NCI-H748 (cell line): ENCODE results near the gene SYNE4.
"Not testable (repeated sequence)": the region's sequence is repeated elsewhere in the genome, so short reads cannot be mapped to it uniquely, and the experiment has no call there.

Experiments
- DNase-seq: peaks from one replicate; lab custom pipeline; 2025; ENCODE audit not compliant: unreplicated experiment; lab: John Stamatoyannopoulos, UW

SYNE4 gene

DNA sequence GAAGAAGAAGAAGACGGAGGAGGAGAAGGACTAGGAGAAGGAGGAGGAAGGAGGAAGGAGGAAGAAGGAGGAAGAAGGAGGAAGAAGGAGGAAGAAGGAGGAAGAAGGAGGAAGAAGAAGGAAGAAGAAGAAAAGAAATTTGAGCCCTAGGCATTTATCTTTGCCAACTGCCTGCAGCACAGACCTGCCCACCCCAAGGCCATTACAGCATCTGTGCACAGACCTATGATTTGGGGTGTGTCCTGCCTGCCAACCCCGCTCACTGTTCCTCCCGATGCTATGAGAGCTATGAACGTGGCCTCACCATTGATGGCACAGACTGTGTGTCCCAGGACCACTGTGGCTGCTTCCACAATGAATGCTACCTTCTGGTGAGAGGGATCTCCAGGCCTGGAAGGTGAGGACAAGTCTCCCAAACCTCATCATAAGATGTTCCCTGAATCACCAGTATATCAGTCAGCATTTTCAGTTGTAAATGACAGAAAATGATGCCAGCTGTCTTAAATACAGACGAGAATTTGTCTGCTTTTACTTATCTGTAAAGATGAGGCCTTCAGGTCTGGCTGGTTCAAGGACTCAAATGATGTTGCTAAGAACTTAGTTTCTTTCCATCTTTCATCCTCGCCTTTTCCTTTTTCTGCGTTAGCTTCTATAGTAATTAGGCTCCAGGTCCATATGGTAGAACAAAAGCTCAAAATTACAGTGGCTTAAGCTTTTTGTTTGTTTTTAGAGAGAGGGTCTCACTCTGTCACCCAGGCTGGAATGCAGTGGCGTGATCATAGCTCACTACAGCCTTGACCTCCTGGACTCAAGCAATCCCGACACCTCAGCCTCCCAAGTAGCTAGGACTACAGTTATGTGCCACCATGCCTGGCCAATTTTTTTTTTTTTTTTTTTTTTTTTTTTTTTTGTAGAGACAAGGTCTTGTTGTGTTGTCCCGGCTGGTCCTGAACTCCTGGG is 17.6 kb downstream of the SYNE4 start:
- DNase-seq = no peak

DNA sequence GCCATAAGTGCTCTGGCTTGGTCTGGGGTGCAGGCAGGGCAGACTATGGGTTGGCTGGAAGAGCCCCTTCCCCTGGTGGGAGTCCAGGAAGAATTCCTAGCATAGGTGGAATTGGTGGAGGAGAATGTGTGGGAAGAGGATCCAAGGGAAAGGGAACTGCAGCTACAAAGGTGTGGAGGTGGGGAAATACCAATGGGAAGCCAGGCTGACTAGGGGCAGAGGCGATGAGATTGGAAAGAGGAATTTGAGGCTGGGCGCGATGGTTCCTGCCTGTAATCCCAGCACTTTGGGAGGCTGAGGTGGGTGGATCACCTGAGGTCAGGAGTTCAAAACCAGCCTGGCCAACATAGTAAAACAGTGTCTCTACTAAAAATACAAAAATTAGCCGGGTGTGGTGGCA is 18.5 kb downstream of the SYNE4 start:
- DNase-seq = no peak

DNA sequence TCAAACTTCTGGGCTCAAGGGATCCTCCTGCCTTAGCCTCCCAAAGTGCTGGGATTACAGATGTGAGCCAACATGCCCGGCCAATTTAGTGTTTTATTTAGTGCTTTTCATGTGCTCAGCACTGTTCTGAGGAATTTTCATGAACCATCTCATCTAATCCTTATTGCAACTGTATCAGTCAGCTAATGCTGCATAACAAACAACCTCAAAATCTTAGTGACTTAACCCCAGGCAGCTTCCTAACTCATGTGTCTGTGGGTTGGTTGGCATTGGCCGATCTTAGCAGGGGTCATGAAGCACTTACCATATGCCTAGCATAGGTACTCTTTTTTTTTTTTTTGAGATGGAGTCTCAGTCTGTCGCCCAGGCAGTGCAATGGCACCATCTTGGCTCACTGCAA is 19.8 kb downstream of the SYNE4 start:
- no peak for DNase-seq

DNA sequence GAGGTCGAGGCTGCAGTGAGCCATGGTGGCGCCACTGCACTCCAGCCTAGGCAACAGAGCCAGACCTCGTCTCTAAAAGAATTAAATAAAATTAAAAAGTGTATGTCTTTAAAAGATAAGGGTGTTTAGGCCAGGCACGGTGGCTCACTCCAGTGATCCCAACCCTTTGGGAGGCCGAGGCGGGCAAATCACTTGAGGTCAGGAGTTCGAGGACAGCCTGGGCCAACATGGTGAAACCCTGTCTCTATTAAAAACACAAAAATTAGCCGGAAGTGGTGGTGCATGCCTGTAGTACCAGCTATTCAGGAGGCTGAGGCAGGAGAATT is 21.1 kb downstream of the SYNE4 start:
- no peak for DNase-seq

DNA sequence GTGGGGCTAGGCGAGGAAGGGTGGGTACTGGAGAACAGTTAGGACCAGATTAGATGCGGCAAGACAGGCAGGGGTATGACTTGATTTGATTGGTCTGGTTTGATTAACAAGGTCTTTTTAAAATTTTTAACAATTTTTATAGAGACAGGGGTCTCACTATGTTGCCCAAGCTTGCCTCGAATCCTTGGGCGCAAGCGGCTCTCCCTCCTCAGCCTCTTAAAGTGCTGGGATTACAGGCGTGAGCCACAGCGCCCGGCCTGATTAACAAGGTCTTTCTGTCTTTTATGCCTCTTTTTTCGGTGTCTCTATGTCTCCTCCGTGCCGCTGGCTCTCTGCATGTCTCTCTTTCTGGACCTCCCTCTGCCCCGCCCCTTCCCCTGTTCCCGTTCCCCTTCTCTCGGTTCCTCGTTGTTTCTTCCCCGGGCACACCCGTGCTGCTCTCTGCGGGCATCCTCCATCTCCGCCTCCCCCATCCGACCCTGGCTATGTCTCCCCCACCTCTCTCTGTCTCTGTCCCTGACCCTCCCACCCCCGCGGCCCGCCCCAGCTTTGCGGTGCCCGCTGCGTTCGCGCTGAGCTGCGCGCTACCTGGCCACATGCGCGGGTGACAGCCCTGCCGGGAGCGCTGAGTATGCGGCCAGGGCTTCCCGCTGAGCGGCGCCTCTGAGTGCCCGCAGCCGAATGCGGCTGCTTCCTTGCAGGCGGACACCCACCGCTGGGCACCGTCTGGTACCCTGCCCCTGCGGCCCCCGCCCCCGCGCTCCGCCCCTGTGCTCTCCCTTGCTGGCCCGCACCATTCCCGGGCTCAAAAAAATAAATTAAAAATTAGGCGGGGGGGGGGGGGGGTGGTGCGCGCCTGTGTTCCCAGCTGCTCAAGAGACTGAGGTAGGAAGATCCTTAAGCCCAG is 21.7 kb downstream of the SYNE4 start:
- DNase-seq = peak; percentile 81

DNA sequence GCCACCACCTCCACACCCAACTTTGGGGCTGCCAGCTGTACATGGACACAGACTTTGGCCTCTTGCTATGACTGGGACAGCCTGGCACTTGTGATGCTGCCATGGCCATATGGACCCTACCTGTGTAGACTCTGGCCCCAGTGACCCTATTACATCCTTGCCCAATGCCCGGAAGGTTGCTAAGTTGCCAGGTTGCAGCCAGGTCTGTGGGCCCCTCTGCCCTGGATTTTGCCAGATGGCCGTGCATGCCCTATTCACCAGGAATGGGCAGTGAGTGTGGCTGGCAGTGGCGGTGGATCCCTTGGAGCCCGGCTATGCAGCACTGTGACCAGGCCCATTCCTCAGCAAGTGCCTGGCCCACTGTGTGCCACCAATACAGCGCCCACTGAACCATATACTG is 22.5 kb downstream of the SYNE4 start:
- no peak for DNase-seq

DNA sequence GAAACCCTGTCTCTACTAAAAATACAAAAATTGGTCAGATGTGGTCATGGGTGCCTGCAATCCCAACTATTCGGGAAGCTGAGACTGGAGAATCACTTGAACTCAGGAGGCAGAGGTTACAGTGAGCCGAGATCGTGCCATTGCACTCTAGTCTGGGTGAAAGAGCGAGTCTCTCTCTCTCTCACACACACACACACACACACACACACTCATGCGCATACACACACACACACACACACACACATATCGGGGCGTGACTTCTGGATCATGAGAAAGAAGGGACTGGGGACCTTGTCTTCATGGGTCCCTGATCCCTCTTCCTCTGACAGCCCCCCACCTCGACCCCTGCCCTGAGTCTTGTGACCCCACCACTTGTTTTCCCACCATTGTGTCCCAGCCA is 25.4 kb downstream of the SYNE4 start:
- no peak for DNase-seq

DNA sequence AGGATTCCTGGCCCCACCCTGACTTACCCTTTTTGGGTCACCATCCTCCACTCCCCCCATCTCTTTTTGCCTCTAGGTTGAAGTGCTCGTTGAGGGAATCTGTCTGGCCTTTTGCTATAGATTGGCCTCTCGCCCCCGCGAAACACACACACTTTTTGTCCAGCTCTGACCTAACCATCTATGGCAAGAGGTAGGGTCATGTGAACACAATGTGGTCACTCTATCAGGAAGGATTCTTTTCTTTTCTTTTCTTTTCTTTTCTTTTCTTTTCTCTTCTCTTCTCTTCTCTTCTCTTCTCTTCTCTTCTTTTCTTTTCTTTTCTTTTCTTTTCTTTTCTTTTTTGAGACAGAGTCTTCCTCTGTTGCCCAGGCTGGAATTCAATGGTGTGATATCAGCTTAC is 27.6 kb downstream of the SYNE4 start:
- not testable (repeated sequence) for DNase-seq

DNA sequence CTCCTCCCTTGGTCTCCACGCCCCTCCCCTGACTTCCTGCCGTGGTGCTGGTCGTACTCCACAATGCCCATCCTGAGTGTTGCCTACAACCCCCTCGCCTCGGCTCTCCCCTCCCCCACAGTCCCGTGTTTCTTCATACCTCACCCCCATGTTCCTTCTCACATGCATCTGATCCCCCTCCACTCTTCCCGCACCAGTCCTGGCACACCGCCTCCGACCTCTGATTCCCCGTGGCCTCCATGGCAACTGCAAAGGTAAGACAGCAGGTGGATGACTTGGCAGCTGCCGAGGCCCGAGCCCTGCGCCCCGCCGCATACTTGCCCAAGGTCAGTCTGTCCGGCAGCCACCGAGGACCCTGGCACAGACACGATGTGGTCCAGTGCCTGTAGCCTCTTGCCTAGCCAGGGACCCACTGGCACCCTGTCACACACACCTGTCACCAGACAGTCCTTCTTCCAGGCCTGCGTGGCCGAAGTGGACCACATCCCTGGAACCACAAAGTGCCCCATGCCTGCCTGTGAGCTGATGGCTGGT is 29.7 kb downstream of the SYNE4 start:
- DNase-seq = no peak

DNA sequence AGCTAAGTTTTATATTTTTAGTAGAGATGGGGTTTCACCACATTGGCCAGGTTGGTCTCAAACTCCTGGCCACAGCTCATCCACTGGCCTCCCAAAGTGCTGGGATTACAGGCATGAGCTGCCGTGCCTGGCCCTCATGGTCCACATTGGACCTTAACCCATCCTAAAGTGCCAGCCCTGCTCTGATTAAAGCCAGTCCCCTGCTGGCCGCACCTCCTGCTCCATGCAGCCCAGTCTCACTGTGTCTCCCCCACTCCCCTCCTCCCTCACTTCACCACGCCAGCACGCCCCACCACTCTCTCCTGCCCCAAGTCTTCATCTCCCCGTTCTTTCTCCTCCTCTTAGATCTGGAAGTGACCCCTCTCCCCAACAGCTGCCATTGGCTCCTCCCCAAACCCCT is 30.3 kb downstream of the SYNE4 start:
- no peak for DNase-seq

DNA sequence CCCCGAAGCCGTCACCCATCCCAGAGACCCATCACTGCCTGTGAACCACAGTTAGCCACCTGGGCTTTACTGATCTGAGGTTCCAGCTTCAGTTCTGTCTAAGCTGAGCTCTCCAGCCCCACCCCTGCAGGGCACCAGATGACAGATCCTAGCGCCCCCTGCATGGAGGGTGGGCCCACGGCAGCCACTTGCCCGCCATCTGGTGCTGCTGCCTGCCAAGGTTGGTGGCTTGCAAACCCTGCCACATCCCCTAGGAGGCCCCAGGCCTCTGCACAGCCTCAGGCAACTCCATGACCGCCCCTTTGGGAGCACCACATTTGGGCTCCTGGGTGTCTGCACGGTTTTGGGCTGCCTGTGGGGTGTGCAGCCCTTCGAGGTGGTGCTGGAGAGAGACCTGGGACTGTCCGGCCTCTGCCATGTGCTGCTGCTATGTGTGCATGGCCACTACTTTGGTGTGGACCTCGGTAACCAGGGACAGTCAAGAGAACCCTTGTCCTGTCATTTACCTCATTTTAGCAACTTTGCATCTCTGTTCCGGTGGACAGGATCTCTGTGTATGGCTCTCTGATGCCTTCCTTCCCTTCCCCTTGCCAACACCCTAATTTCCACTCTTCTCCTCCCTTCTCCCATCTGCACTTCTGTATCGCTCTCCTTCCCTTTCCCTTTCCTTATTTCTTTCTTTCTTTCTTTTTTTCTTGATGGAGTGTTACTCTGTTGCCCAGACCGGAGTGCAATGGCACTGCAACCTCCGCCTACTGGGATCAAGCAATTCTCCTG is 31.0 kb downstream of the SYNE4 start:
- peak; percentile 65 for DNase-seq

DNA sequence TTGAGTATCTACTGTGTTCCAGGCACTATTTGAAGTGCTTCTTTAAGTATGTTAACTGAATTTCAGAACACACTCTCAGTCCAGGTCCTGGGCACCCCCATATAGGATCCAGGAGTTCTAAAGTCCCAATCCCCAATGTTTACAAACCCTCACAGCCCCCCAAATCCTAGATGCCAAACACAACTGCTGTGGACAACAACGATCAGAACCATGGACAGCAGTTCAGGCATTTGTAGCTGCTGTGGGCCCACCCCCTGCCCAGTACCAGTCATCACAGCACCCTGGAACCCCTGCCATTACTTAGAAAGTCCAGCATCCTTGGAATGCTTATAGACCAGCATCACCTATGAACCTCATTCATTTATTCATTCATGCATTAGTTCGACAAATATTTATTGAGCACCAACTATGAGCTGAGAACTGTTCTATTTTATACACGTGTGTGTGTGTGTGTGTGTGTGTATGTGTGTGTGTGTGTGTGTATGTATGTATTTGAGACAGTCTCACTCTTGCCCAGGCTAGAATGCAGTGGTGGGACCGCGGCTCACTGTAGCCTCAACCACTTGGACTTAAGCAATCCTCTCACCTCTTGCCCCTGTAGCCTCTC is 32.9 kb downstream of the SYNE4 start:
- no peak for DNase-seq

DNA sequence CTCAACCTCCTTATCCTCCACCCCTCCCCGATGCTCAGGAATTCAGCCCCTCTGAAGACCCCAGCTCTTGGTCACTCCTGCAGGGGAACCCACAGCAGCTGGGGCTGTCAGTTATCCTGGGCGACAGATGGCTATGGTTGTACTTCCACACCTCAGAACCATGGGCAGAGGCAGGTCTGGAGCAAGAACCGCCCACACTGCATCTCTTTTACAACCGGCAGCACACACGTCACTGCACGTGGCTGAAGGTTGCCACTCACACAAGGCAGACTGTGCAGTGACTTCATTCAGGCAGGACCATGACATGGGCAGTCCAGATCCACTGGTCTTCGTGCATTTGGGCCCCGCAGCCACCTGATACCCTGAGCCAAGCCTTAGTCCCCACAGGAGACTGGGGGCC is 35.1 kb downstream of the SYNE4 start:
- DNase-seq = no peak

DNA sequence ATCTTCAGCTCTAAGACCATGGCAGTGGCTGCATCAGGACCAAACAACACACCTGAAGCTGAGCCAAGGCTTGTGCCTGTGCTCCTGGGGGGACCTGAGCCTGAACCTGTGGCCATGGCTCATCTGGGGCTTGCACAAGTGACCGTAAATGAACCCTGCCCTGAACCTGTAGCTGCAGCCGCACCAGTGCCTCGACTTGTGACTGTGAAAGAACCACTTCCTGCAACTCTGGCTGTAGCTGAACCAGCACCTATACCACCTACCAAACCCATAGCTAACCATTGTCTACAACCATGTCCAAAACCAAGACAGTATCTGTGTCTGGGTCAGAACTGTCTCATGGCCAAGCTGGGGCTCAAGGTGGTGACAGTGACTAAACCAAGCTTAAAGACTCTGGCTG is 41.8 kb downstream of the SYNE4 start:
- no peak for DNase-seq

DNA sequence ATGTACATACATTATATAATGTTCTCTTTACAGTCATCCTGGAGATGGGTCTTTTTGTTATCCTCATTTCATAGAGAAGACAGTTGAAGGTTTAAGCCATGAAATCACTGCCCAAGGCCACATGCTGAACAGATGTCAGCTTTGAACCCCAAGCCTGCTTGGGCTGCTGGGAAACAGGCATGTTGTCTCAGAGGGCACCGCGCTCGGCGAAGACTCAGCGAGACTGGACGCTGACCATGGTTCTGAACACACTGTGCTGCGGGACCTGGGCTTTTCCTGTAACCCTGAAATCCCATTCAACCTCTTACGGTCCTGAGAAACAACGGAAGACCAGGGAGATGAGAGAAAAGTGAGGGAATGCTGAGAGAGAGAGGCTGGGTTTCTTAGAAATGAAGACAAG is 45.1 kb downstream of the SYNE4 start:
- no peak for DNase-seq

DNA sequence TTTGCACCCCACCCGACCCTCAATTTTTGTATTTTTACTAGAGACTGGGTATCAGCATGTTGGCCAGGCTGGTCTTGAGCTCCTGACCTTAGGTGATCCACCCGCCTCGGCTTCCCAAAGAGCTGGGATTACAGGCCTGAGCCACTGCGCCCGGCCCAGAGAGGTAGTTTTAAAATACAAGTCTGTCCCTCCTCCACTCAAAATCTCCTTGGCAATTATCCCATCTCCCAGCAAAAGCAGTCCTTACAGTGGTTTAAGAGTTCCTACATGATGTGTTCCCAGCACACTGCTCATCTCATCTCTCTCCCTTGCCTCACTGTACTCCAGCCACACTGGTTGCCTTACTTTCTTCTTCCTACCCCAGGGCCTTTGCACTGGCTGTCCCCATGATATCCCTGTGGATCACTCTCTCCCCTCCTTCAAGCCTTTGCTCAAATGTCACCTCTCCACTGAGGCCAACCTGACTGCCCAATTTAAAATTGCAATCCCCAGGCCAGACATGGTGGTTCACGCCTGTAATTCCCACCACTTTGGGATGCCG is 48.1 kb downstream of the SYNE4 start:
- DNase-seq = no peak

DNA sequence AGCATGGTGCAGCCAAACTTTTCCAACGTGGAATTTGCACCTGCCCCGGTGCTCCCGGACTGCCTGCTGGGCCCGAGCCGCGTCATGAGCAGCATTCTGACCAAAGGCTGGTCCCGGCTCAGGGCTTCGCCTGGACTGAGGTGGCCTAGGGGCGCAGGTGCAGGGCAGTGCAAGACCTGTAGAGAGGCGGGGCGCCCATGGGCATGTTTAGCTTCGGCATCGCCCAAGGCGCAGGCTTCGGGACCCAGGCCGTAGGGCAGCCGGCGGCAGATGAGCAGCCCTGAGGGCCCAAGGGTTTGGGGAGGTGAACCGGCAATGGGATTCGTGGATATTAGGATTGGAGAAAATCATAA is 48.7 kb downstream of the SYNE4 start:
- DNase-seq = no peak

DNA sequence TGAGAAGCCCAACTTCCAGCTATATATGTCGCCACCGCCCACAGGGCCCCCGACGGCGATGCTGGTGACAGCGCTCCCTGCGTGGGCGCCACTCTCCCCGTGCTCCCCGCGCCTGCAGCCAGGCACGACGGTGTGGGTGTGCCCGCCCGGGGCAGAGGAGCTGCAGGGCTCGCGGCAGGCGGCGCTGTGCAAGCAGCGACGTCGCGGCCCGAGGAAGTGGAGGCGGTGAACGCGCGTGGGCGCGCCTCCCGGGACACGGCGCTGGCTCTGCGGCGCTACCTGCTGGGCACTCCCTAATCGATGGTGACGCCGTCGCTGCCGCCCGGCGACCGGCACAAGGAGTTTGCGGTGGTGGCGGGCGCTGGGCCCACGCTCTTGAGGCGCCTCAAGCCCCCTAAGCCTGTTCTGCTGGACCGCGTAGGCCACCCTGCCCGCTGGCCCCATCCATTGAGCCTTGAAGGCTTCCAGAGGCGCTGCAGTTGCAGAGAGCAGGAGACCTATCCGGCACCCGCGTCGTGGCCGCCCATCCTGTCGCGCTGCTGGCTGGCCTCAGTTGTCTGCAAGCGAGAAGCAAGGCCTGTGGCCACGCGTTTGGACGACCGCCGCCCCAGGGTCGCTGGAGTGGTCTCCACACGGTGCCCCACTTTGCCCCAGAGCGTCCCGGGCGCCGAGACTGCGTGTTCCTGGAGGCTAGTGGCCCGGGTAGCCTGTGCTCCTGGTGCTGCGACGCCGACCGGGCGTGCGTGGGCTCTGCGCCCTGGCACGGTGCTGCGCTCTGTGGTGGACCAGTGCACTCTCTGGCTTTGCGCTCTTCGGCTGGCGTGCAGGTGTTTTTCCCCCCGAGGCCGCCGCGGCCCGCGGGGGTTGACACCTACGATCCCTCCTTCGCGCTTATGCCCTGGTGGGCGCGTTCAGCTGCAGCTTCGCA is 49.3 kb downstream of the SYNE4 start:
- peak; percentile 57 for DNase-seq

DNA sequence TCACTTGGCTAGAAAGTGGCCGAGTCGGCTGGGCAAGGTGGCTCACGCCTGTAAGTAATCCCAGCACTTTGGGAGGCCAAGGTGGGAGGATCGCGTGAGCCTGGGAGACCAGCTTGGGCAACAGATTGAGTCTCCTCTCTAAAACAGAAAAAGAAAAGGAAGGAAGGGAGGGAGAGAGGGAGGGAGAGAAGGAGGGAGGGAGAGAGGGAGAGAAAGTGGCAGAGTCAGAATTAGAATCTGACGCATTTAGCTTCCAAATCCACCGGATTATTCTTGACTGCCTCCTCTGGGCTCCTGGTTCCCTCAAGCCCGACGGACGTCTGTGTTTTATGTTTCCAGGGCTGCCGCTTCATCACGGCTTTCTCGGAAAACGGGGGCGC is 50.0 kb downstream of the SYNE4 start:
- no peak for DNase-seq
